ENCODE results near the gene LRRC26.

Gene LRRC26

DNA sequence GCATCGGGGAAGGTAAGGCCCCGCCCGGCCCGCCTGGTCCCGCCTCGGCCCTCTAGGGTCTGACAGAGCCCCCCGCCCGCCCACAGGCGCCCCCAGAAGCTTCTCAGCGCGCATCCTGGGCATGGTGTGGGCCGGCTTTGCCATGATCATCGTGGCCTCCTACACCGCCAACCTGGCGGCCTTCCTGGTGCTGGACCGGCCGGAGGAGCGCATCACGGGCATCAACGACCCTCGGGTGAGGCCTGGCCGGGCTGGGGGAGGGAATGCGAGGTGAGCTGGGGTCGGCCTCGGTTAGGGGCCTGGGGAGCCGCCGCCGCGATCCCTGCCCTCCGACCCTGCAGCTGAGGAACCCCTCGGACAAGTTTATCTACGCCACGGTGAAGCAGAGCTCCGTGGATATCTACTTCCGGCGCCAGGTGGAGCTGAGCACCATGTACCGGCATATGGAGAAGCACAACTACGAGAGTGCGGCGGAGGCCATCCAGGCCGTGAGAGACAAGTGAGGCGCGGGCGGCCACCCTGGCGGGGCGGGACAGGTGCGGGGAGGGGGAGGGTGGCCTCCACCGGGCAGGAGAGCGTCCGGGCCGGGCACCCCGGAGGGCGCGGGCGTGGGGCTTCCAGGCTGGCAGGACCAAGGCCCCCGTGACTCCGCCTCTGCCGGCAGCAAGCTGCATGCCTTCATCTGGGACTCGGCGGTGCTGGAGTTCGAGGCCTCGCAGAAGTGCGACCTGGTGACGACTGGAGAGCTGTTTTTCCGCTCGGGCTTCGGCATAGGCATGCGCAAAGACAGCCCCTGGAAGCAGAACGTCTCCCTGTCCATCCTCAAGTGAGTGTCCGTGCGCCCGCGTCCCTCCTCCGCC lies 7.1 kb downstream of the LRRC26 start:
- no peaks in the 10 kb centered on the region for H3K9me2 ChIP-seq (replicated peaks; ENCODE audit: control insufficient read depth, low read length)
- H3K27ac ChIP-seq (ENCODE audit: low read depth, low read length) = no peak overlapping the region
- peaks cover 32% of the 10 kb centered on the region for H3K27me3 ChIP-seq (ENCODE audit: control insufficient read depth, low read length)
- H4K20me1 ChIP-seq (ENCODE audit: control insufficient read depth, insufficient read depth, low read depth, low read length) = no peaks in the 10 kb centered on the region; the same call in 1 of the 2 replicates
- no peaks in the 10 kb centered on the region for H3K9me3 ChIP-seq (ENCODE audit: control insufficient read depth, insufficient read depth, low read length)
- H3K79me2 ChIP-seq (ENCODE audit: control insufficient read depth, low read length) = no peaks in the 10 kb centered on the region
- no peak overlapping the region for H3K4me2 ChIP-seq (ENCODE audit: low read length)
- no peaks in the 10 kb centered on the region for H3F3A ChIP-seq (ENCODE audit: control insufficient read depth, insufficient read depth)
- no peaks in the 10 kb centered on the region for H3K36me3 ChIP-seq (ENCODE audit: control insufficient read depth, low read length)
- no peak overlapping the region for H3K4me3 ChIP-seq (ENCODE audit: low read length)
- TF ChIP-seq EZH2phosphoT487 (IDR thresholded peaks at IDR 0.05; ENCODE audit: borderline replicate concordance, low read length) = no peak
- TF ChIP-seq, protein P1, sequence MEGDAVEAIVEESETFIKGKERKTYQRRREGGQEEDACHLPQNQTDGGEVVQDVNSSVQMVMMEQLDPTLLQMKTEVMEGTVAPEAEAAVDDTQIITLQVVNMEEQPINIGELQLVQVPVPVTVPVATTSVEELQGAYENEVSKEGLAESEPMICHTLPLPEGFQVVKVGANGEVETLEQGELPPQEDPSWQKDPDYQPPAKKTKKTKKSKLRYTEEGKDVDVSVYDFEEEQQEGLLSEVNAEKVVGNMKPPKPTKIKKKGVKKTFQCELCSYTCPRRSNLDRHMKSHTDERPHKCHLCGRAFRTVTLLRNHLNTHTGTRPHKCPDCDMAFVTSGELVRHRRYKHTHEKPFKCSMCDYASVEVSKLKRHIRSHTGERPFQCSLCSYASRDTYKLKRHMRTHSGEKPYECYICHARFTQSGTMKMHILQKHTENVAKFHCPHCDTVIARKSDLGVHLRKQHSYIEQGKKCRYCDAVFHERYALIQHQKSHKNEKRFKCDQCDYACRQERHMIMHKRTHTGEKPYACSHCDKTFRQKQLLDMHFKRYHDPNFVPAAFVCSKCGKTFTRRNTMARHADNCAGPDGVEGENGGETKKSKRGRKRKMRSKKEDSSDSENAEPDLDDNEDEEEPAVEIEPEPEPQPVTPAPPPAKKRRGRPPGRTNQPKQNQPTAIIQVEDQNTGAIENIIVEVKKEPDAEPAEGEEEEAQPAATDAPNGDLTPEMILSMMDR (IDR thresholded peaks at IDR 0.05; ENCODE audit: low read depth, low read length, poor library complexity, severe bottlenecking) = no peak
- H3K4me1 ChIP-seq (ENCODE audit: control insufficient read depth, low read length) = peaks cover 25% of the 10 kb centered on the region

DNA sequence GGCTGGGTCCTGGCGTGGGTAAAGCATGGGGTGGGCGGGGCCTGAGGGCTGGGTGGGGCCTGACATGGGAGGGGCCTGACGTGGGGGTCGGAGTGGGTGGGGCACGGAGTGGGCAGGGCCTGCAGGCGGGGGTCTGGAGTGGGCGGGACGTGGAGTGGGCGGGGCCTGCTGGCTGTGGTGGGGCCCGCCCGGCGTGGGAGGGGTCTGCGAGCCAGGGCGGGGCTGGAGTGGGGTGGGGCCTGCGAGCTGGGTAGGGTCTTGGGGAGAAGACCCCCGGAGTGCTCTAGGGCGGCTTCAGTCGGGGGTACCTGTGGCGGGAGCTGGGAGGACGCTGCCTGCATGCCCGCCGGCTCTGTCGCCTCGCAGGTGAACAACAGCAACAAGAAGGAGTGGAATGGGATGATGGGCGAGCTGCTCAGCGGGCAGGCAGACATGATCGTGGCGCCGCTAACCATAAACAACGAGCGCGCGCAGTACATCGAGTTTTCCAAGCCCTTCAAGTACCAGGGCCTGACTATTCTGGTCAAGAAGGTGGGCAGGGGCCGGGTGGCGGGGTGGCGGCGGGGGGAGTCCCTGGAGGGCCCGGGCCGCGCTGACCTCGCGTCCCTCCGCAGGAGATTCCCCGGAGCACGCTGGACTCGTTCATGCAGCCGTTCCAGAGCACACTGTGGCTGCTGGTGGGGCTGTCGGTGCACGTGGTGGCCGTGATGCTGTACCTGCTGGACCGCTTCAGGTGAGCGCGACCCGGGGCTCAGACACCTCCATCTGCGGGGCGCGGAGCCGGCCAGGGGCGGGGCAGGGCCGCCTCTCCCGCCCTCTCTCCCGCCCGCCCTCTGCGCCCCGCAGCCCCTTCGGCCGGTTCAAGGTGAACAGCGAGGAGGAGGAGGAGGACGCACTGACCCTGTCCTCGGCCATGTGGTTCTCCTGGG lies 8.0 kb downstream of the LRRC26 start:
- H3K4me2 ChIP-seq (ENCODE audit: low read length) = no peak overlapping the region
- peaks cover 29% of the 10 kb centered on the region for H3K27me3 ChIP-seq (ENCODE audit: control insufficient read depth, low read length)
- H3K9me2 ChIP-seq (replicated peaks; ENCODE audit: control insufficient read depth, low read length) = no peaks in the 10 kb centered on the region
- no peaks in the 10 kb centered on the region for H3F3A ChIP-seq (ENCODE audit: control insufficient read depth, insufficient read depth)
- no peaks in the 10 kb centered on the region for H3K9me3 ChIP-seq (ENCODE audit: control insufficient read depth, insufficient read depth, low read length)
- no peaks in the 10 kb centered on the region for H3K36me3 ChIP-seq (ENCODE audit: control insufficient read depth, low read length)
- no peak overlapping the region for H3K27ac ChIP-seq (ENCODE audit: low read depth, low read length)
- no peaks in the 10 kb centered on the region; the same call in 1 of the 2 replicates for H4K20me1 ChIP-seq (ENCODE audit: control insufficient read depth, insufficient read depth, low read depth, low read length)
- no peak overlapping the region for H3K4me3 ChIP-seq (ENCODE audit: low read length)
- H3K4me1 ChIP-seq (ENCODE audit: control insufficient read depth, low read length) = peaks cover 34% of the 10 kb centered on the region
- TF ChIP-seq, protein P1 (IDR thresholded peaks at IDR 0.05; ENCODE audit: low read depth, low read length, poor library complexity, severe bottlenecking) = no peak
- TF ChIP-seq EZH2phosphoT487 (IDR thresholded peaks at IDR 0.05; ENCODE audit: borderline replicate concordance, low read length) = no peak
- H3K79me2 ChIP-seq (ENCODE audit: control insufficient read depth, low read length) = no peaks in the 10 kb centered on the region

DNA sequence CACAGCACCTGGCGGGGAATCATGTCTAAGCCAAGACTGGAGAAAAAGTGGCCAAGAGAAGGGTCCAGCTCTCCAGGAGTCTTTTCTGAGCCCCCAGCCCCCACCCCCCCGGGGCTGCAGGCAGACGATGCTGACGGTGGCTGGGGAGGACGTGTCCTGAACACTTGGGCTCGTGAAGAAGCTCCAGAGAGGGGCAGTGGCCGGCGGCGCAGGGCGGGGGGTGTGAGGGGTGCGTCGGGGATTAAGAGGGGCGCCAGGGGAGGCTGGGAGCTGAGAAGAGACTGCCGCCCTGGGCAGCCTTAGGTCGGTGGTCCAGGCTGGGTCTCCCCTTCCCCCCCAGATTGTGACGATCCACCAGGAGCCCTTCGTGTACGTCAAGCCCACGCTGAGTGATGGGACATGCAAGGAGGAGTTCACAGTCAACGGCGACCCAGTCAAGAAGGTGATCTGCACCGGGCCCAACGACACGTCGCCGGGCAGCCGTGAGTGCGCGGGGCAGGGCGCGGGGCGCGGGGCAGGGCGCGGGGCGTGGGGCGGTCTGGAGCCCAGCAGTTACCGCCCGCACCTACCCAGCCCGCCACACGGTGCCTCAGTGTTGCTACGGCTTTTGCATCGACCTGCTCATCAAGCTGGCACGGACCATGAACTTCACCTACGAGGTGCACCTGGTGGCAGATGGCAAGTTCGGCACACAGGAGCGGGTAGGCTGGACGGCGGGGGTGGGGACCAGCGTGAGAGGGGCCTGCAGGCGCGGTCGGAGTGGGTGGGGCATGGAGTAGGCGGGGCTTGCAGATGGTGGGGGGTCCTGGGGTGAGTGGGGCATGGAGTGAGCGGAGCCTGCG lies 8.9 kb downstream of the LRRC26 start:
- peaks cover 24% of the 10 kb centered on the region for H3K27me3 ChIP-seq (ENCODE audit: control insufficient read depth, low read length)
- no peaks in the 10 kb centered on the region; the same call in 1 of the 2 replicates for H4K20me1 ChIP-seq (ENCODE audit: control insufficient read depth, insufficient read depth, low read depth, low read length)
- H3K36me3 ChIP-seq (ENCODE audit: control insufficient read depth, low read length) = no peaks in the 10 kb centered on the region
- H3K4me2 ChIP-seq (ENCODE audit: low read length) = no peak overlapping the region
- H3K9me3 ChIP-seq (ENCODE audit: control insufficient read depth, insufficient read depth, low read length) = no peaks in the 10 kb centered on the region
- TF ChIP-seq EZH2phosphoT487 (IDR thresholded peaks at IDR 0.05; ENCODE audit: borderline replicate concordance, low read length) = no peak
- TF ChIP-seq, protein P1 (IDR thresholded peaks at IDR 0.05; ENCODE audit: low read depth, low read length, poor library complexity, severe bottlenecking) = no peak
- H3K4me3 ChIP-seq (ENCODE audit: low read length) = no peak overlapping the region
- H3K4me1 ChIP-seq (ENCODE audit: control insufficient read depth, low read length) = peaks cover 37% of the 10 kb centered on the region
- H3K27ac ChIP-seq (ENCODE audit: low read depth, low read length) = no peak overlapping the region
- H3K79me2 ChIP-seq (ENCODE audit: control insufficient read depth, low read length) = no peaks in the 10 kb centered on the region
- H3K9me2 ChIP-seq (replicated peaks; ENCODE audit: control insufficient read depth, low read length) = no peaks in the 10 kb centered on the region
- H3F3A ChIP-seq (ENCODE audit: control insufficient read depth, insufficient read depth) = no peaks in the 10 kb centered on the region

Data from DOHH2 (cell line).